Loucy (cell line): ENCODE data around the gene MXRA5.

Experiments
- H2AFZ ChIP-seq: fragments of 200-600 bp; sonication (generic); 2 replicates; pipeline ENCODE4 v1.6.0; 2016; ENCODE audit warnings: antibody characterized with exemption, mild to moderate bottlenecking, low read length, moderate library complexity
- H3F3A ChIP-seq: fragments of 200-600 bp; 2 replicates; pipeline ENCODE4 v1.6.0; 2016; ENCODE audit warnings: antibody characterized with exemption, low read depth, mild to moderate bottlenecking
- H3K27me3 ChIP-seq: fragments of 200-600 bp; sonication (generic); 2 replicates; pipeline ENCODE4 v1.6.1; 2014; ENCODE audit warnings: low read length, mild to moderate bottlenecking; ENCODE audit not compliant: insufficient read depth, poor library complexity, severe bottlenecking
- H3K36me3 ChIP-seq: fragments of 200-600 bp; sonication (generic); 2 replicates; pipeline ENCODE4 v1.6.1; 2016; ENCODE audit warnings: low read length; ENCODE audit not compliant: insufficient read depth
- H3K4me1 ChIP-seq: fragments of 200-600 bp; sonication (generic); 2 replicates; pipeline ENCODE4 v1.5.1; 2014; ENCODE audit warnings: low read length, mild to moderate bottlenecking; ENCODE audit not compliant: insufficient read depth, poor library complexity, severe bottlenecking
- H3K4me2 ChIP-seq: fragments of 200-600 bp; sonication (generic); 2 replicates; pipeline ENCODE4 v1.6.0; 2014; ENCODE audit warnings: antibody characterized with exemption, low read length, low read depth, mild to moderate bottlenecking; ENCODE audit not compliant: poor library complexity, severe bottlenecking
- H3K4me3 ChIP-seq: fragments of 200-600 bp; sonication (generic); 2 replicates; pipeline ENCODE4 v1.5.1; 2014; ENCODE audit warnings: low read length, mild to moderate bottlenecking, mixed read lengths; ENCODE audit not compliant: poor library complexity, severe bottlenecking
- H3K79me2 ChIP-seq: fragments of 200-600 bp; sonication (generic); 2 replicates; pipeline ENCODE4 v1.6.1; 2014; ENCODE audit warnings: low read length; ENCODE audit not compliant: insufficient read depth
- H3K9ac ChIP-seq: fragments of 200-600 bp; sonication (generic); 2 replicates; pipeline ENCODE4 v1.6.0; 2014; ENCODE audit warnings: mild to moderate bottlenecking, low read depth, low read length, moderate library complexity; ENCODE audit not compliant: poor library complexity, severe bottlenecking
- H3K9me2 ChIP-seq: fragments of 200-600 bp; sonication (generic); replicated peaks from 2 replicates; pipeline ENCODE4 v1.6.1; 2016; ENCODE audit warnings: low read depth, low read length, mixed read lengths
- H3K9me3 ChIP-seq: fragments of 200-600 bp; sonication (generic); 2 replicates; pipeline ENCODE4 v1.6.1; 2014; ENCODE audit warnings: mild to moderate bottlenecking, antibody characterized with exemption, low read length, low read depth; ENCODE audit not compliant: insufficient read depth
- H4K20me1 ChIP-seq: fragments of 200-600 bp; sonication (generic); 2 replicates; pipeline ENCODE4 v1.6.0; 2014; ENCODE audit warnings: antibody characterized with exemption, low read length, mild to moderate bottlenecking; ENCODE audit not compliant: insufficient read depth, poor library complexity, severe bottlenecking
- CTCF ChIP-seq: fragments of 200-600 bp; sonication (generic); conservative IDR thresholded peaks from 2 replicates; pipeline ENCODE4 v1.5.1; 2014; ENCODE audit warnings: mild to moderate bottlenecking, antibody characterized with exemption, low read length
- EZH2phosphoT487 ChIP-seq: fragments of 200-600 bp; IDR thresholded peaks from 2 replicates; pipeline ENCODE4 v1.6.1; 2018; ENCODE audit warnings: antibody characterized with exemption, mild to moderate bottlenecking, moderate library complexity, borderline replicate concordance

Gene MXRA5

GRCh38 chrX:3299636-3300035, 46.8 kb downstream of the MXRA5 start:
- Histone ChIP-seq H3K79me2 (no peaks in the 10 kb centered on the region), H3K9ac (no peak overlapping the region), H3K36me3 (no peaks in the 10 kb centered on the region), H3K4me3 (no peak overlapping the region), H4K20me1 (no peaks in the 10 kb centered on the region), H3K4me2 (no peak overlapping the region), H2AFZ (no peak overlapping the region), H3K4me1 (no peaks in the 10 kb centered on the region), H3K27me3 (no peaks in the 10 kb centered on the region), H3K9me2 (no peaks in the 10 kb centered on the region), H3K9me3 (no peaks in the 10 kb centered on the region), H3F3A (no peaks in the 10 kb centered on the region)
- TF ChIP-seq EZH2phosphoT487 (no peak), CTCF (no peak)

- no peak for TF ChIP-seq EZH2phosphoT487
- TF ChIP-seq CTCF = no peak
- H3K4me3 ChIP-seq = no peak overlapping the region
- H3K79me2 ChIP-seq = no peaks in the 10 kb centered on the region
- H3K27me3 ChIP-seq = no peaks in the 10 kb centered on the region
- no peaks in the 10 kb centered on the region for H3K9me3 ChIP-seq
- no peaks in the 10 kb centered on the region for H3F3A ChIP-seq
- no peak overlapping the region for H3K9ac ChIP-seq
- no peak overlapping the region for H3K4me2 ChIP-seq
- no peaks in the 10 kb centered on the region for H3K4me1 ChIP-seq
- no peaks in the 10 kb centered on the region for H3K36me3 ChIP-seq
- no peaks in the 10 kb centered on the region for H4K20me1 ChIP-seq
- H3K9me2 ChIP-seq = no peaks in the 10 kb centered on the region
- H2AFZ ChIP-seq = no peak overlapping the region
Observed at GRCh38 chrX:3295731-3296130, 50.7 kb downstream of the MXRA5 start.

- Histone ChIP-seq H3K27me3 (no peaks in the 10 kb centered on the region), H3K4me3 (no peak overlapping the region), H3K9me3 (no peaks in the 10 kb centered on the region), H3K4me2 (no peak overlapping the region), H2AFZ (no peak overlapping the region), H3F3A (no peaks in the 10 kb centered on the region), H3K9ac (no peak overlapping the region), H4K20me1 (no peaks in the 10 kb centered on the region), H3K9me2 (no peaks in the 10 kb centered on the region), H3K36me3 (no peaks in the 10 kb centered on the region), H3K4me1 (no peaks in the 10 kb centered on the region), H3K79me2 (no peaks in the 10 kb centered on the region)
- TF ChIP-seq CTCF (no peak), EZH2phosphoT487 (no peak)
Observed at GRCh38 chrX:3293251-3293650, 53.2 kb downstream of the MXRA5 start.
